Measurements from ENCODE around the gene ERC2.

Gene ERC2

DNA sequence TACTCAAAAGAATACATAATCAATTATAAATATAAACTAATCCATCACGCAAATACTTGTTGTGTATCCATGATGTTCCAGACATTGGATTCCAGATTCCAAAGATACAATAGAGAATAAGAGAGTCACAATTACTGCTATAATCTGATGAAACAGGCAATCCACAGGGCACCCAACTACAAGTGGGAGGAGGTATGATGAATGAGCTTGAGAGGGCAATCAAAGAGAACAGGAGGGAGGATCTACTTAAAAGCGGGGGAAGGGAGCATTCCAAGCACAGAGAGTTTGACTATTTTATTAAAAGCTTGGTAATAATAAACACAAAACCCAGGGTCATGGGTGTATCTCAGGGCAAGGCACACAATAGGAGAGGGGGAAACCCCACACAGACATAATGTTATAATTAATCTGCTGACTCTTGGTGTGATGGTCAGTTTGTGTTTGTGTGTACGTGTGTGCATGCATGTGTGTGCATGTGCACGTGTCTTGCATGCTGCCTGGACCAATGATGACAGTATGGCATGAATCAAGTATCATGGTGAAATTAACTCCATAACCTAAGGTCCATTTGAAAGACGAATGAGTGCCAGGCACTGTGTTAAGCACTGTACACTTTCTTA lies 655.8 kb downstream of the ERC2 start:
- in situ Hi-C loops (cut with MboI; ENCODE audit: low sequenced_read_pairs): no loop called here

DNA sequence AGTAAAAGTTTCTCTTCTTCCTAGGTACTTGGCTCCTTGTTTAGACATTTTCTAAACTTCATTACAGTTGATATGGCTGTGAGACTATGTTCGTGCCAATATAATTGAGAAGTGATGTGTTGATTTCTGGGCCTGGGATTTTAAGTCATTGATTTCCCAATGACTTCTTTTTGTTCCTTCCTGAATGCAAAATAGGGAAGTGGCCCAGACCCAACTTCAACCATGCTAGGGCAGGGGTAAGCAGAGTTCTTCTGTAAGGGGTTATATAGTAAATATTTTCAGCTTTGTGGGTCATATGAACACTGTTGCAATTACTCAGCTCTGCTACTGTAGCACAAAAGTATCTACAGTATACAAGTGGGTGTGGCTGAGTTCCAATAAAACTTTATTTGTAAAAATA lies 661.1 kb downstream of the ERC2 start:
- in situ Hi-C loops (cut with MboI; ENCODE audit: low sequenced_read_pairs): no loop called here

DNA sequence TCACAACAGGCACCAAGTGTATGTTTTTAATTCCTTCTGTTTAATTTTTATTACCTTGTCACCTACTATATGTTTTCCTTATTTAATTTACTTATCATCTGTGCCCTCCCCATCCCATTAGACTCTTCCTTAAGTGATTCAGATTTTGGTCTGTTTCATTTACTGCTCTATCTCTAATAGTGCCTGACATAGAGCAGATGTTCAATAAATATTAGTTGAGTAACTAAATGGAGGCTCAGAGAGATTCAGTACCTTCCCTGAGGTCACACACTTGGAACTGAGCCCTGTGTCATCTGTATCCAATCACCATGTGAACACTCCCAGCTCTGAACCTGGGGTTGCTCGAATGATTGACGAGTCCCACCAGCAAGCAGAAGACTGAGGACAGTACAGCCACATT lies 663.1 kb downstream of the ERC2 start:
- in situ Hi-C loops (cut with MboI; ENCODE audit: low sequenced_read_pairs): no loop called here

DNA sequence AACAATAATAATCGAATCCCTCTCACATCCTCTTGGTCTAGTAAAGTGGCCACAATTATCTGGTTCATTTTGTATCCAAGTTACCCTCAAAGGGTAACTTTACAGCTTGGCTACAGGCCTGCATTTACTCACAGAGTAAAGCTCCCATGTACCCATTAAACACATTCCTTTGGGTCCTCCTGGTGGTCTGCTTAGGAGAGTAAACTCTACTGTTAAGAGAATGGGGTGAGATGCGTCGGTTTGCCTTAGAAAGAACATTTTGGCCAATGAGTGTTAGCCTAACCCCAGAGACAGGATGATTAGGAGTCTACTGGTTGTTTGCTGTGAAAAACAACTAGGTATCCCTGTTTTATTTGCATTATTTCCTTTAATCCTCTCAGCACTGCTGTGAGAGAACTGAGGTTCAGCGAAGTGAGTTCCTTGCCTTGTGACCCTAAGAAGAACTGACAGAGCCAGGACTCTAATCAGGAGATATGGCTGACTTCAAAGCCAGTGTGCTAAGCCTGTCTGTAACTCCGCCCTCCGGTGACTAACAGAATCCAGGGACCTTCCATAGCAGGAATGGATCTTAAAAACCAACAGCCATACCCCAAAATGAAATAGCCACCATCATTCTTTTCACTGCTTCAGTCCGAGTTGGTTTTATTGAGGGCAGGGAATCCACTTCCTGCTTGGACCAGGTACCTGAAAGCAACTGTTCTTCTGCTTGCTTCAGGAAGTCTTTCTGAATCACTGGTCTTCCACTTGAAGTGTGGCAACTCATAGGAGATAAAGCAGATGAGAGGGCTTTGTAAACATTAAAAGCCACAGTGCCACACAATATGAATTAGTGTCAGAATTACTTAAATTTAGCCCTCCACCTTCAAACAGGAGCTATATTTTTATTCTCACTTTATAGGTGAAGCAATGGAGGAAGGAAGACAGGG lies 663.8 kb downstream of the ERC2 start:
- in situ Hi-C loops (cut with MboI; ENCODE audit: low sequenced_read_pairs): no loop called here

DNA sequence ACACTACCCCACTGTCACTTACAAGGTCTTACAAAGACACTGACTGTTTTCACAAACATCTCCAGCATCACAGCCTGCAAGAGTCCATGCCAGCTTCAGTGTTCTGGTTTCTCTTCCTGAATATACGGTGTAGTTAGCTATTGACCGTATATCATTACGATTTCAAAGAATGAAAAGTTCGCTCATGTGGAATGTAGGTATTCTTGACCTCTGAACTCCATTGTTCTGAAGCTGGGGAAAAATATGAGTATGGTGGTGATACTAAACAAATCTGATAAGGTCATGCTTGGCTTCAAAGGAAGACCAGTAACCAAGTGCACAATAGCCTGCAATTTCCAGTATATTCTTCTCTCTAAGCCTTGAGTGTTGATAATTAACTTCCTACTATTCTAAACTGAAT lies 665.5 kb downstream of the ERC2 start:
- in situ Hi-C loops (cut with MboI; ENCODE audit: low sequenced_read_pairs): no loop called here

- in situ Hi-C loops (cut with MboI; ENCODE audit: low sequenced_read_pairs): no loop called here
These were observed 666.6 kb downstream of the ERC2 start for GRCh38 chr3:55801676-55802075.

DNA sequence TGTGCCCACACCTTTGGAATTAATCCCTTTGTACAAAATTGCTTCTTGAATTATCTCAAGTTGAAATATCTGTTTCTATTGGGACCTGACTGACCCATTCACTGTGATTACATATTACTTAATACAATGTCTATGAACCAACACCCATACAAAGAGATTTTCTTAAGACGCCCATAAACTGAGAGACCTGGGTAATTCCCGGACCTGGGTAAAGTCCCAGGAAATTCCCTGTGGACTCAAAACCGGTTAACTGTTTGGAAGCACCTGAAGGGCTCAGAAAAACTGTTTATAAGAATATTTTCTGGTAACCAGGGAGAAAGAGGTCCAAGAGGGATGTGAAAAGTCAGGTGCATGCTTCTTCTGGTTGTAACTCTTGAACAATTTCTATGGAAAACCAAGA lies 667.2 kb downstream of the ERC2 start:
- in situ Hi-C loops (cut with MboI; ENCODE audit: low sequenced_read_pairs): no loop called here

GRCh38 chr3:55797775-55798174 lies 670.5 kb downstream of the ERC2 start:
- in situ Hi-C loops (cut with MboI; ENCODE audit: low sequenced_read_pairs): no loop called here

- in situ Hi-C loops (cut with MboI; ENCODE audit: low sequenced_read_pairs): no loop called here
These were observed 671.2 kb downstream of the ERC2 start for GRCh38 chr3:55797084-55797483.

DNA sequence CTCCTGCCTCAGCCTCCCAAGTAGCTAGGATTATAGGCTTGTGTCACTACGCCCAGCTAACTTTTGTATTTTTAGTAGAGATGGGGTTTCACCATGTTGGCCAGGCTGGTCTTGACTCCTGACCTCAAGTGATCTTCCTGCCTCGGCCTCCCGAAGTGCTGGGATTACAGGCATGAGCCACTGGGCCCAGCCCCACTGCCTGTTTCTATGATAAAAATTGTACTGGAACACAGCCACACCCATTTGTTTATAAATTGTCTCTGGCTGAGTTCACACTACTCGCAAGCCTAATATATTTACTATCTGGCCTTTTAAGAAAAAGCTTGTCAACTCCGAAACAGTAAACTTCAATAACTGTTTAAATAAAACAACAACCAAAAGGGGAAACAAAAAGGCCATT lies 671.7 kb downstream of the ERC2 start:
- in situ Hi-C loops (cut with MboI; ENCODE audit: low sequenced_read_pairs): no loop called here

DNA sequence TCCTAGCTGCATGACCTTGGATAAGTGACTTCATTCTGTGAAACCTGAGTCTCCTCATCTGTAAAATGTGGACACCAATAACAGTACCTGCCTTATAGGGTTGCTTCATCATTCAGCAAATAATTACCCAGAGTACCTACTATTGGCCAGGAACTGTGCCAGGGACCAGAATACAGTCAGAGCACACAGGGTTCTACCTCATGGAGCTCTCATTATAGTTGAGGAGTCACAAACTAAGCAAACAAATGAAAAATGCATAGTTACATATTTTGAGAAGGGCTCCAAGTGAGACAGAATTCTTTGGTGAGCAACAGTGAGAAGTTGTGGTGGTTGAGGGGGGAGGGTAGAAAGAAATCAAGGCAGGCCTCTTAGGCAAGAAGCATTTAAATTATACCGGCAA lies 672.5 kb downstream of the ERC2 start:
- in situ Hi-C loops (cut with MboI; ENCODE audit: low sequenced_read_pairs): no loop called here

- in situ Hi-C loops (cut with MboI; ENCODE audit: low sequenced_read_pairs): no loop called here
These were observed 673.0 kb downstream of the ERC2 start for GRCh38 chr3:55795296-55795695.

GRCh38 chr3:55792742-55793141 lies 675.5 kb downstream of the ERC2 start:
- in situ Hi-C loops (cut with MboI; ENCODE audit: low sequenced_read_pairs): no loop called here

DNA sequence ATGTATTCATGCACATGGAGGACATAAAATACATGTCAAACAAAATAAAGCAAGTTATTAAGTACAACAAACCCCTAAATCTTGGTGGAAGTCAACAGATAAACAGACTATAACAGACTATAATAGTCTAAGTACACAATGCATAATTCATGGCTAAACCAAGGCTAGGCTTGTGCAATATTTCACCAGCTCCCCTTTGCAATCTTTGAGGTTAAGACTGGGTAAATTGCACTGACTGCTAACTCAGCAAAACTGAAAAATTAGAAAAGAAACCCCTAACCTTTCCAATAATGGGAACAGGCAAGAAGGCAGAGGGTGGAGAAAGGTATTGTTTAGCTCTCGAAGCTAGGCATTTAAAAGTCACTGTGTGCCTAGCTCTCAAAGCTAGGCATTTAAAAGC lies 676.3 kb downstream of the ERC2 start:
- in situ Hi-C loops (cut with MboI; ENCODE audit: low sequenced_read_pairs): no loop called here

GRCh38 chr3:55790596-55791350 lies 677.5 kb downstream of the ERC2 start:
- in situ Hi-C loops (cut with MboI; ENCODE audit: low sequenced_read_pairs): no loop called here

GRCh38 chr3:55789516-55789915 lies 678.8 kb downstream of the ERC2 start:
- in situ Hi-C loops (cut with MboI; ENCODE audit: low sequenced_read_pairs): no loop called here

DNA sequence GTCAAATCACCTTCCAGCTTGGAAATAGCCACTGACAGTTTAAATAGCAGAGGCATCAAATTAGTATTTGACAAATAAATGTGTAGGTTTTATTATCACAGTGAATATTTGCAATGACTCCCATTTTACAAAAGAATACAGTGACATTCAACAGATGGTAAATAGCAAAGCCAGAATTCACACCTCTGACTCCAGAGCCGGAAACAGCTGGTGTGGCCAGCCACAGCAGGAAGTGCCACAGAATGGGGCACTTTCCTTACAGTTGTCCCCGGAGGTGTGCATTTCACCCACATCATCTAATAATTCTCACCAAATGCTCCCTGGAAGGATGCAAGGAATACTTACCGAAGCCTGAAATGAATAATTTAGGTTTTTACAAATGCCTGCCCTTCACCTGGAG lies 685.5 kb downstream of the ERC2 start:
- in situ Hi-C loops (cut with MboI; ENCODE audit: low sequenced_read_pairs): no loop called here

DNA sequence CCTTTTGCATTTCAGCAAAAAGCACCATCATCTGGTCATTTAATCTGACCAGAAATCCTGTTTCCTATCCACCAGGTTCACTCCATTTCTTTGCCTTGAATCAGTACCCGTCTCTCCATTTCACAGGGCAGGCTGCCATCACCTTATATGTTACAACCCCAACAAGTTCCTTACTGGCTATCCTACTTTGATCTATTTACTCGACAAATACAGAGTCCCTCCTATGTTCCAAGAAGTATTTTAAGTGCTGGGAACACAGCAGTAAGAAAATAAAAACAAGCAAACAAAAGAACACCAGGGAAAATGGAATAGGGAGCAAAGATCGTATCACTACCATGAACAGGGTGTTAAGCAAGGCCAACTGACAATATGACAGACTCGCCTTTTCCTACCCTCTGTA lies 685.9 kb downstream of the ERC2 start:
- in situ Hi-C loops (cut with MboI; ENCODE audit: low sequenced_read_pairs): no loop called here

- in situ Hi-C loops (cut with MboI; ENCODE audit: low sequenced_read_pairs): no loop called here
These were observed 687.4 kb downstream of the ERC2 start for GRCh38 chr3:55780913-55781312.

GRCh38 chr3:55779543-55779942 lies 688.7 kb downstream of the ERC2 start:
- in situ Hi-C loops (cut with MboI; ENCODE audit: low sequenced_read_pairs): no loop called here

GRCh38 chr3:55775366-55776154 lies 692.7 kb downstream of the ERC2 start:
- in situ Hi-C loops (cut with MboI; ENCODE audit: low sequenced_read_pairs): no loop called here
